HepG2 (cell line): ENCODE data around the gene TNIP3. TPM values are rescaled to one million over a fixed set of nuclear protein-coding genes. Genes with fewer than 3 reads are reported as not detected.

Experiments used
- ATAC-seq: fragments of 200-7000 bp; cut with Tn5 transposase; 3 replicates; pipeline ENCODE4 v1.9.1; 2020; ENCODE audit warnings: mild to moderate bottlenecking, moderate library complexity
- BruUV-seq: library from RNA; stranded (reverse); fragments of 400-500 nt; replicated peaks from 2 replicates; lab custom pipeline; 2021; lab: Mats Ljungman, UMichigan
- CTCF ChIA-PET: fragments of 300-600 bp; formaldehyde crosslinking; extraction: SDS; loops from one replicate; lab custom pipeline; 2021; ENCODE audit warnings: low total read pairs, inconsistent platforms, low intra/inter-chr PET ratio; lab: Yijun Ruan, JAX
- POLR2A ChIA-PET: fragments of 350-600 bp; sonication (Branson Sonifier 250); formaldehyde crosslinking; loops from one replicate; lab custom pipeline; 2020; ENCODE audit warnings: antibody characterized with exemption, inconsistent platforms; lab: Yijun Ruan, JAX
- DNase-seq: peaks from one replicate; pipeline ENCODE4 v3.0.0-alpha.2; 2015; ENCODE audit warnings: low spot score
- FAIRE-seq: peaks from 3 replicates; lab custom pipeline; 2011; peaks lifted over from hg19 to GRCh38; lab: Jason Lieb, UNC
- H2AFZ ChIP-seq: one replicate; pipeline ENCODE4 v1.6.1; 2011; ENCODE audit warnings: low read length, inconsistent platforms
- H3K27ac ChIP-seq: fragments of 300-600 bp; 3 replicates; pipeline ENCODE4 v1.8.0; 2011; ENCODE audit warnings: mixed run types, mild to moderate bottlenecking, mixed read lengths, low read length, inconsistent platforms; ENCODE audit not compliant: insufficient read depth; ENCODE audit errors: extremely low read length
- H3K27me3 ChIP-seq, 2 experiments: fragments of 200-600 bp in 1 of 2; 2 replicates in 1 of 2; 3 replicates in 1 of 2; pipeline versions ENCODE4 v1.6.0 to v1.8.0; 2011; ENCODE audit warnings: low read length in 2 of 2, mild to moderate bottlenecking in 2 of 2, moderate library complexity in 2 of 2, inconsistent platforms in 1 of 2; ENCODE audit not compliant: insufficient read depth in 2 of 2, control insufficient read depth in 1 of 2
- H3K36me3 ChIP-seq, 2 experiments: fragments of 200-600 bp in 1 of 2; replicated peaks in 1 of 2; 2 replicates in 1 of 2; 3 replicates in 1 of 2; pipeline versions ENCODE4 v1.5.1 to v1.8.0; 2011; ENCODE audit warnings: low read length in 2 of 2, inconsistent platforms in 1 of 2; ENCODE audit not compliant: insufficient read depth in 2 of 2, control insufficient read depth in 1 of 2
- H3K4me1 ChIP-seq: 2 replicates; pipeline ENCODE4 v1.5.1; 2012; ENCODE audit warnings: low read length, inconsistent platforms; ENCODE audit not compliant: insufficient read depth
- H3K4me2 ChIP-seq: 2 replicates; pipeline ENCODE4 v1.6.0; 2011; ENCODE audit warnings: low read depth, low read length, inconsistent platforms
- H3K4me3 ChIP-seq, 3 experiments: fragments of 200-600 bp in 1 of 3; sonication (generic), shearing (Covaris generic) in 1 of 3; replicated peaks in 1 of 3; 2 replicates each; pipeline ENCODE4 v1.5.1; 2011 to 2016; ENCODE audit warnings: low read length in 3 of 3, inconsistent platforms in 2 of 3, low read depth in 2 of 3, mild to moderate bottlenecking in 2 of 3, control low read depth in 1 of 3, mixed read lengths in 1 of 3; ENCODE audit not compliant: insufficient read depth in 1 of 3
- H3K79me2 ChIP-seq: one replicate; pipeline ENCODE4 v1.6.1; 2011; ENCODE audit warnings: low read length, inconsistent platforms; ENCODE audit not compliant: insufficient read depth
- H3K9ac ChIP-seq: 2 replicates; pipeline ENCODE4 v1.6.0; 2011; ENCODE audit warnings: mild to moderate bottlenecking, low read depth, low read length, inconsistent platforms; ENCODE audit not compliant: insufficient read depth
- H3K9me3 ChIP-seq: 2 replicates; pipeline ENCODE4 v1.5.1; 2012; ENCODE audit warnings: mild to moderate bottlenecking, low read length
- H4K20me1 ChIP-seq: 2 replicates; pipeline ENCODE4 v1.6.0; 2011; ENCODE audit warnings: inconsistent platforms, mild to moderate bottlenecking, low read length, moderate library complexity; ENCODE audit not compliant: insufficient read depth
- ARNT ChIP-seq: fragments of 450-650 bp; IDR thresholded peaks from 2 replicates; pipeline ENCODE4 v1.6.1; 2017
- DMAP1 ChIP-seq: IDR thresholded peaks from 2 replicates; pipeline ENCODE4 v1.6.1; 2016
- KLF13 ChIP-seq: sonication (generic); formaldehyde crosslinking; IDR thresholded peaks from 2 replicates; pipeline ENCODE4 v1.4.0; 2020; ENCODE audit warnings: mild to moderate bottlenecking, missing genetic modification reagents
- MAFF ChIP-seq: IDR thresholded peaks from 2 replicates; pipeline ENCODE4 v1.6.1; 2011; ENCODE audit warnings: low read depth, low read length, improper control_type of control experiment
- MAFK ChIP-seq, 2 experiments: IDR thresholded peaks in 1 of 2; conservative IDR thresholded peaks in 1 of 2; 2 replicates each; pipeline ENCODE4 v1.6.1; 2011; ENCODE audit warnings: improper control_type of control experiment in 2 of 2, low read length in 2 of 2
- SNAI1 ChIP-seq: sonication (generic); formaldehyde crosslinking; IDR thresholded peaks from 2 replicates; pipeline ENCODE4 v1.5.0; 2020; ENCODE audit warnings: mild to moderate bottlenecking, missing genetic modification reagents, borderline replicate concordance
- TARDBP ChIP-seq: sonication (generic); formaldehyde crosslinking; IDR thresholded peaks from 2 replicates; pipeline ENCODE4 v1.8.0; 2022; ENCODE audit warnings: mild to moderate bottlenecking, missing genetic modification reagents
- ZNF205 ChIP-seq: IDR thresholded peaks from 2 replicates; pipeline ENCODE4 v1.6.1; 2018; ENCODE audit warnings: missing biosample characterization, missing genetic modification reagents
- ZNF790 ChIP-seq: sonication (generic); formaldehyde crosslinking; IDR thresholded peaks from 2 replicates; pipeline ENCODE4 v1.8.0; 2022; ENCODE audit warnings: missing genetic modification reagents, mild to moderate bottlenecking, borderline replicate concordance
- WGBS: methylation state at CpG from one replicate; pipeline ENCODE4 v1.1.6; 2017; ENCODE audit warnings: low lambda C conversion rate; 5-methylcytosine and 5-hydroxymethylcytosine counted together
- in situ Hi-C: cut with HindIII; loops from 2 replicates; pipeline ENCODE4 v1.10.0; 2017; ENCODE audit warnings: low pct_unique_long_range_greater_than_20kb; ENCODE audit not compliant: extremely low pct_ligation_motif_present
- intact Hi-C: fragments of 100-400 bp; cut with micrococcal nuclease; formaldehyde crosslinking; loops from one replicate; pipeline ENCODE4 v1.10.0; 2022; ENCODE audit not compliant: unreplicated experiment
- polyA plus RNA-seq, 8 experiments: library from polyadenylated mRNA; depleted of rRNA in 3 of 8; stranded (reverse) in 7 of 8; unstranded in 1 of 8; fragments of >200 nt; fragmentation: Illumina TruSeq in 4 of 8; extraction: Trizol in 4 of 8; gene quantifications; 2 replicates each; pipeline versions ENCODE4 v1.2.1 to v1.2.3, GENCODE V29; 2011 to 2016; ENCODE audit warnings: low read depth in 4 of 8, missing spikeins in 1 of 8, mixed read lengths in 1 of 8; ENCODE audit not compliant: insufficient read depth in 1 of 8
- total RNA-seq, 5 experiments: library from RNA; depleted of rRNA; stranded (reverse); fragments of >200 nt; fragmentation: Illumina TruSeq; extraction: Trizol; gene quantifications; 2 replicates each; pipeline ENCODE4 v1.2.3, GENCODE V29; 2016; ENCODE audit warnings: low read depth in 1 of 5
- TF ChIP-seq, protein P1 (sequence below): sonication (generic); formaldehyde crosslinking; IDR thresholded peaks from 2 replicates; pipeline ENCODE4 v1.4.0; 2020; ENCODE audit warnings: missing genetic modification reagents, mild to moderate bottlenecking, borderline replicate concordance
- TF ChIP-seq, protein P2 (sequence below): sonication (generic); formaldehyde crosslinking; IDR thresholded peaks from 2 replicates; pipeline ENCODE4 v1.4.0; 2020; ENCODE audit warnings: missing genetic modification reagents; ENCODE audit errors: not compliant biosample characterization
- TF ChIP-seq, protein P3 (sequence below): sonication (generic); IDR thresholded peaks from 2 replicates; pipeline ENCODE4 v1.6.1; 2016; ENCODE audit warnings: low read depth, borderline replicate concordance
- TF ChIP-seq, protein P4 (sequence below): sonication (generic); formaldehyde crosslinking; IDR thresholded peaks from 2 replicates; pipeline ENCODE4 v1.4.0; 2020; ENCODE audit warnings: mild to moderate bottlenecking, missing genetic modification reagents, borderline replicate concordance
- TF ChIP-seq, protein P5 (sequence below): sonication (generic); formaldehyde crosslinking; IDR thresholded peaks from 2 replicates; pipeline ENCODE4 v1.4.0; 2020; ENCODE audit warnings: missing genetic modification reagents

TNIP3 gene
- total and polyA plus RNA-seq, 2 of the 13 experiments (the other 11 are each of a cell fraction or from before 2014, with no cell fraction given) = not detected

DNA sequence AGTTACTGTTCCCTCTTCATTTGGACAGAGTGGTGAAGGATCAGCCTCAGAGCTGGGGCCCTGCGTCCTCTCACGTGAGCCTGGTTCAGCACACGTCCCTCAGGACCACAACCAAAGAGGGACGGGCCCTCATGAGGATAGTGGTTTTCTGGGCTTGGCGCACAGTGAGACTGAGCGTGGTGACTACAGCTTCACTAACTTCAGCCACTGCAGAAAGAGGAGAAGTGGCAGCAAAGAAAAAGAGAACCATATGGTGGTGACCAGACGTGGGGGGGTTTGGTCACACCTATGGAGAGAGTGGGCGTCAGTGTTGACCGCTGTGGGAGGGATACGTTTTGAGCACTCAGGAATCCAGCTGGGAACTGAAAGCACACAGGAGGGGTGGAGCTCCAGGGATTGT is 21.8 kb upstream of the TNIP3 start (continued):
- TF ChIP-seq, protein P1, sequence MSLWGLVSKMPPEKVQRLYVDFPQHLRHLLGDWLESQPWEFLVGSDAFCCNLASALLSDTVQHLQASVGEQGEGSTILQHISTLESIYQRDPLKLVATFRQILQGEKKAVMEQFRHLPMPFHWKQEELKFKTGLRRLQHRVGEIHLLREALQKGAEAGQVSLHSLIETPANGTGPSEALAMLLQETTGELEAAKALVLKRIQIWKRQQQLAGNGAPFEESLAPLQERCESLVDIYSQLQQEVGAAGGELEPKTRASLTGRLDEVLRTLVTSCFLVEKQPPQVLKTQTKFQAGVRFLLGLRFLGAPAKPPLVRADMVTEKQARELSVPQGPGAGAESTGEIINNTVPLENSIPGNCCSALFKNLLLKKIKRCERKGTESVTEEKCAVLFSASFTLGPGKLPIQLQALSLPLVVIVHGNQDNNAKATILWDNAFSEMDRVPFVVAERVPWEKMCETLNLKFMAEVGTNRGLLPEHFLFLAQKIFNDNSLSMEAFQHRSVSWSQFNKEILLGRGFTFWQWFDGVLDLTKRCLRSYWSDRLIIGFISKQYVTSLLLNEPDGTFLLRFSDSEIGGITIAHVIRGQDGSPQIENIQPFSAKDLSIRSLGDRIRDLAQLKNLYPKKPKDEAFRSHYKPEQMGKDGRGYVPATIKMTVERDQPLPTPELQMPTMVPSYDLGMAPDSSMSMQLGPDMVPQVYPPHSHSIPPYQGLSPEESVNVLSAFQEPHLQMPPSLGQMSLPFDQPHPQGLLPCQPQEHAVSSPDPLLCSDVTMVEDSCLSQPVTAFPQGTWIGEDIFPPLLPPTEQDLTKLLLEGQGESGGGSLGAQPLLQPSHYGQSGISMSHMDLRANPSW (CRISPR knock-in tag) = no peak
- TF ChIP-seq, protein P2, sequence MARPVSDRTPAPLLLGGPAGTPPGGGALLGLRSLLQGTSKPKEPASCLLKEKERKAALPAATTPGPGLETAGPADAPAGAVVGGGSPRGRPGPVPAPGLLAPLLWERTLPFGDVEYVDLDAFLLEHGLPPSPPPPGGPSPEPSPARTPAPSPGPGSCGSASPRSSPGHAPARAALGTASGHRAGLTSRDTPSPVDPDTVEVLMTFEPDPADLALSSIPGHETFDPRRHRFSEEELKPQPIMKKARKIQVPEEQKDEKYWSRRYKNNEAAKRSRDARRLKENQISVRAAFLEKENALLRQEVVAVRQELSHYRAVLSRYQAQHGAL (CRISPR knock-in tag) = no peak
- TF ChIP-seq ZNF205 (CRISPR knock-in tag) (no peak), KLF13 (no peak), TARDBP (no peak), ARNT (no peak)
- TF ChIP-seq, protein P3, sequence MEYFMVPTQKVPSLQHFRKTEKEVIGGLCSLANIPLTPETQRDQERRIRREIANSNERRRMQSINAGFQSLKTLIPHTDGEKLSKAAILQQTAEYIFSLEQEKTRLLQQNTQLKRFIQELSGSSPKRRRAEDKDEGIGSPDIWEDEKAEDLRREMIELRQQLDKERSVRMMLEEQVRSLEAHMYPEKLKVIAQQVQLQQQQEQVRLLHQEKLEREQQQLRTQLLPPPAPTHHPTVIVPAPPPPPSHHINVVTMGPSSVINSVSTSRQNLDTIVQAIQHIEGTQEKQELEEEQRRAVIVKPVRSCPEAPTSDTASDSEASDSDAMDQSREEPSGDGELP = no peak

DNA sequence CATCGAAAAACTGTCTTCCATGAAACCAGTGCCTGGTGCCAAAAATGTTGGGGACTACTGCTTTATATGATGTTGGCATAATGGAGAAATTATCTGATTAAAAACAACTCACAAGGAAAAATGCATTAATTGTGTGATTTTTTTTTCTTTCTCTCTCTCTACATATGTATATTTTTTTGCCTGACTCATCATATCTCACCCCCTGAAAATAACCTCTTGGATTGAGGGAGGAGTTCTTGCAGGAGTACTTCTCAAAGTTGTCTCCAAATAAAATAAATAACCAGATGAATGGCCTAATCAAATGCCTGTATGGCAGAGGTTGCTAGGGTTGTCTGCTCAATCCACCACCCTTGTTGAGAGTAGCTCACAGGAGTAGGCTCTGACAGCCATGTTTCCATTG is 19.9 kb upstream of the TNIP3 start:
- DNase-seq (no peak), FAIRE-seq (no peak), ATAC-seq (no peak)
- Histone ChIP-seq H3K36me3 (no peaks in the 10 kb centered on the region), H4K20me1 (no peaks in the 10 kb centered on the region), H3K27me3 (no peaks in the 10 kb centered on the region), H3K4me2 (no peak overlapping the region), H2AFZ (no peak overlapping the region), H3K4me3 (no peak overlapping the region), H3K9ac (no peak overlapping the region), H3K27ac (no peak overlapping the region), H3K4me1 (no peaks in the 10 kb centered on the region), H3K9me3 (no peaks in the 10 kb centered on the region), H3K79me2 (no peaks in the 10 kb centered on the region)
- in situ Hi-C loops = no loop called here
- POLR2A ChIA-PET = no interaction called here
- 0% methylated on average over 1 of the region's 1 CpG for WGBS
- BruUV-seq = no TSS peak
- intact Hi-C loops = no loop called here
- no peak for TF ChIP-seq SNAI1
- no peak for TF ChIP-seq ZNF790 (CRISPR knock-in tag)
- TF ChIP-seq MAFK (conservative IDR thresholded peaks at IDR 0.05 in 1 of 2, IDR thresholded peaks at IDR 0.05 in 1 of 2; ENCODE audit: low read length in 2 of 2) = peak in 1 of 2 experiments; percentile 43; a peak in 2 of 4 replicates
- no peak for TF ChIP-seq DMAP1 (CRISPR knock-in tag)
- TF ChIP-seq, protein P4, sequence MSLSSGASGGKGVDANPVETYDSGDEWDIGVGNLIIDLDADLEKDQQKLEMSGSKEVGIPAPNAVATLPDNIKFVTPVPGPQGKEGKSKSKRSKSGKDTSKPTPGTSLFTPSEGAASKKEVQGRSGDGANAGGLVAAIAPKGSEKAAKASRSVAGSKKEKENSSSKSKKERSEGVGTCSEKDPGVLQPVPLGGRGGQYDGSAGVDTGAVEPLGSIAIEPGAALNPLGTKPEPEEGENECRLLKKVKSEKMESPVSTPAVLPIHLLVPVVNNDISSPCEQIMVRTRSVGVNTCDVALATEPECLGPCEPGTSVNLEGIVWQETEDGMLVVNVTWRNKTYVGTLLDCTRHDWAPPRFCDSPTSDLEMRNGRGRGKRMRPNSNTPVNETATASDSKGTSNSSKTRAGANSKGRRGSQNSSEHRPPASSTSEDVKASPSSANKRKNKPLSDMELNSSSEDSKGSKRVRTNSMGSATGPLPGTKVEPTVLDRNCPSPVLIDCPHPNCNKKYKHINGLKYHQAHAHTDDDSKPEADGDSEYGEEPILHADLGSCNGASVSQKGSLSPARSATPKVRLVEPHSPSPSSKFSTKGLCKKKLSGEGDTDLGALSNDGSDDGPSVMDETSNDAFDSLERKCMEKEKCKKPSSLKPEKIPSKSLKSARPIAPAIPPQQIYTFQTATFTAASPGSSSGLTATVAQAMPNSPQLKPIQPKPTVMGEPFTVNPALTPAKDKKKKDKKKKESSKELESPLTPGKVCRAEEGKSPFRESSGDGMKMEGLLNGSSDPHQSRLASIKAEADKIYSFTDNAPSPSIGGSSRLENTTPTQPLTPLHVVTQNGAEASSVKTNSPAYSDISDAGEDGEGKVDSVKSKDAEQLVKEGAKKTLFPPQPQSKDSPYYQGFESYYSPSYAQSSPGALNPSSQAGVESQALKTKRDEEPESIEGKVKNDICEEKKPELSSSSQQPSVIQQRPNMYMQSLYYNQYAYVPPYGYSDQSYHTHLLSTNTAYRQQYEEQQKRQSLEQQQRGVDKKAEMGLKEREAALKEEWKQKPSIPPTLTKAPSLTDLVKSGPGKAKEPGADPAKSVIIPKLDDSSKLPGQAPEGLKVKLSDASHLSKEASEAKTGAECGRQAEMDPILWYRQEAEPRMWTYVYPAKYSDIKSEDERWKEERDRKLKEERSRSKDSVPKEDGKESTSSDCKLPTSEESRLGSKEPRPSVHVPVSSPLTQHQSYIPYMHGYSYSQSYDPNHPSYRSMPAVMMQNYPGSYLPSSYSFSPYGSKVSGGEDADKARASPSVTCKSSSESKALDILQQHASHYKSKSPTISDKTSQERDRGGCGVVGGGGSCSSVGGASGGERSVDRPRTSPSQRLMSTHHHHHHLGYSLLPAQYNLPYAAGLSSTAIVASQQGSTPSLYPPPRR (CRISPR knock-in tag) = no peak
- 0 out of 2 replicates have a peak, but pooled peaks have one; percentile 17 for TF ChIP-seq MAFF
- TF ChIP-seq, protein P5, sequence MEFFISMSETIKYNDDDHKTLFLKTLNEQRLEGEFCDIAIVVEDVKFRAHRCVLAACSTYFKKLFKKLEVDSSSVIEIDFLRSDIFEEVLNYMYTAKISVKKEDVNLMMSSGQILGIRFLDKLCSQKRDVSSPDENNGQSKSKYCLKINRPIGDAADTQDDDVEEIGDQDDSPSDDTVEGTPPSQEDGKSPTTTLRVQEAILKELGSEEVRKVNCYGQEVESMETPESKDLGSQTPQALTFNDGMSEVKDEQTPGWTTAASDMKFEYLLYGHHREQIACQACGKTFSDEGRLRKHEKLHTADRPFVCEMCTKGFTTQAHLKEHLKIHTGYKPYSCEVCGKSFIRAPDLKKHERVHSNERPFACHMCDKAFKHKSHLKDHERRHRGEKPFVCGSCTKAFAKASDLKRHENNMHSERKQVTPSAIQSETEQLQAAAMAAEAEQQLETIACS (CRISPR knock-in tag) = no peak
- CTCF ChIA-PET = no interaction called here
